Measurements from ENCODE around the gene GHRH. TPM values are rescaled to one million over a fixed set of nuclear protein-coding genes. Genes with fewer than 3 reads are reported as not detected.
A peak's percentile ranks its signal among the peaks of the same experiment; 100 is the strongest.

Gene GHRH
- total and polyA plus RNA-seq, 4 donors = not detected

GRCh38 chr20:37249304-37249703 lies 12.3 kb downstream of the GHRH start:
- 97 to 100% methylated on average over 2 of the region's 2 CpGs for WGBS, 2 donors
- intact Hi-C loops (cut with DNase I) = no loop called here

DNA sequence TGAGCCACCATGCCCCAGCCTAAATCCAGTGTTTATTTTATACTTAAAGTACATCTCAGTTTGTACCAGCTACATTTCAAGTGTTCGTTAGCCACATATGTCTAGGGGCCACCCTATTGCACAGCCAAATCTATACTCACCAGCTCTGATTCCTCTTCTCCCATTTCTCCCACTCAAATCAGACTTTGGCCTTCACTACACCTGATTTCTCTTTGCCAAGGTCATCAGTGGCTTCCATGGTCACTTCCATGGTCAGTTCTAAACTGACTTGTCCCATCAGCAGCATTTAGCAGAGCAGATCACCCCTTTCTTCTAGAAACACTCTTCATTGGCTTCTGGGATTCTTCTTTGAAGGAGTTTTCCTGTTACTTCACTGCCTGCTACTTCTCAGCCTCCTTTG lies 14.1 kb downstream of the GHRH start:
- no peaks in the 10 kb centered on the region for H3K9me3 ChIP-seq (ENCODE audit: control insufficient read depth, low read length)
- ATAC-seq (ENCODE audit: low FRiP score) = no peak
- 87 to 89% methylated on average over 1 of the region's 1 CpG for WGBS, 2 donors
- no peak for DNase-seq
- no peaks in the 10 kb centered on the region for H3K36me3 ChIP-seq (ENCODE audit: control insufficient read depth in 1 of 2, insufficient read depth in 2 of 2, low read length in 1 of 2)
- no peak overlapping the region for H3K27ac ChIP-seq (ENCODE audit: low read depth in 1 of 2, low read length in 2 of 2)
- H3K4me1 ChIP-seq (ENCODE audit: control insufficient read depth in 1 of 2, insufficient read depth in 2 of 2, low read length in 2 of 2) = no peaks in the 10 kb centered on the region
- no peak overlapping the region for H3K4me3 ChIP-seq (ENCODE audit: low read length in 2 of 2)
- intact Hi-C loops (cut with DNase I) = no loop called here
- H3K27me3 ChIP-seq (ENCODE audit: control insufficient read depth in 1 of 2, insufficient read depth in 2 of 2, low read length in 1 of 2) = no peaks in the 10 kb centered on the region

More at GRCh38 chr20:37249304-37249703, 12.3 kb downstream of the GHRH start:
- Histone ChIP-seq H3K9me3 (ENCODE audit: control insufficient read depth, low read length) (no peaks in the 10 kb centered on the region), H3K27ac (ENCODE audit: low read depth in 1 of 2, low read length in 2 of 2) (no peak overlapping the region), H3K4me1 (ENCODE audit: control insufficient read depth in 1 of 2, insufficient read depth in 2 of 2, low read length in 2 of 2) (no peaks in the 10 kb centered on the region), H3K27me3 (ENCODE audit: control insufficient read depth in 1 of 2, insufficient read depth in 2 of 2, low read length in 1 of 2) (no peaks in the 10 kb centered on the region), H3K36me3 (ENCODE audit: control insufficient read depth in 1 of 2, insufficient read depth in 2 of 2, low read length in 1 of 2) (no peaks in the 10 kb centered on the region), H3K4me3 (ENCODE audit: low read length in 2 of 2) (no peak overlapping the region)
- DNase-seq = no peak
- ATAC-seq (ENCODE audit: low FRiP score) = no peak

DNA sequence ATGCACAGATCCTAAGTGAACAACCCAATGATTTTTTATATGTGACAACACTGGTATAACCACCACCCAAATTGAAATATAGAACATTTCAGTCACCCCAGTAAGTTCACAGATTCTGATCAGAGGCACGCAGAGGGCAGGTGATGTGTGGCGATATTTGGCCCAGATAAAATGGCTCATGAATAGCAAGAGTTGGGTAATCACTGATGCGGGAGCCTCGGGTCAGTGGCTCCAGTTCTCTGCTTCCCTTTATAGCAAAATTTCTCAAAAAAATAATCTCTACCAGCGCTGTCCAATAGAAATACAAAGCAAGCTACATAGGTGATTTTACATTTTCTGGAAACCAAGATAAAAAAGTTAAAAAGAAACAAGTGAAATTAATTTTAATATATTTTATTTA lies 14.9 kb downstream of the GHRH start:
- DNase-seq (no peak), ATAC-seq (ENCODE audit: low FRiP score) (no peak)
- no peak overlapping the region for H3K4me3 ChIP-seq (ENCODE audit: low read length in 2 of 2)
- H3K27ac ChIP-seq (ENCODE audit: low read depth in 1 of 2, low read length in 2 of 2) = no peak overlapping the region
- no peaks in the 10 kb centered on the region for H3K27me3 ChIP-seq (ENCODE audit: control insufficient read depth in 1 of 2, insufficient read depth in 2 of 2, low read length in 1 of 2)
- H3K4me1 ChIP-seq (ENCODE audit: control insufficient read depth in 1 of 2, insufficient read depth in 2 of 2, low read length in 2 of 2) = no peaks in the 10 kb centered on the region
- intact Hi-C loops (cut with DNase I) = no loop called here
- no peaks in the 10 kb centered on the region for H3K9me3 ChIP-seq (ENCODE audit: control insufficient read depth, low read length)
- 91 to 94% methylated on average over 5 of the region's 5 CpGs for WGBS, 2 donors
- H3K36me3 ChIP-seq (ENCODE audit: control insufficient read depth in 1 of 2, insufficient read depth in 2 of 2, low read length in 1 of 2) = no peaks in the 10 kb centered on the region

GRCh38 chr20:37245216-37246150 lies 16.1 kb downstream of the GHRH start:
- Histone ChIP-seq H3K27me3 (ENCODE audit: control insufficient read depth in 1 of 2, insufficient read depth in 2 of 2, low read length in 1 of 2) (no peaks in the 10 kb centered on the region), H3K36me3 (ENCODE audit: control insufficient read depth in 1 of 2, insufficient read depth in 2 of 2, low read length in 1 of 2) (peaks cover 0 to under 1% of the 10 kb centered on the region in 2 donors), H3K9me3 (ENCODE audit: control insufficient read depth, low read length) (no peaks in the 10 kb centered on the region), H3K4me3 (ENCODE audit: low read length in 2 of 2) (no peak overlapping the region), H3K27ac (ENCODE audit: low read depth in 1 of 2, low read length in 2 of 2) (no peak overlapping the region), H3K4me1 (ENCODE audit: control insufficient read depth in 1 of 2, insufficient read depth in 2 of 2, low read length in 2 of 2) (no peaks in the 10 kb centered on the region)
- no peak for ATAC-seq (ENCODE audit: low FRiP score)
- DNase-seq = no peak
- WGBS, 2 donors = 85 to 89% methylated on average over 25 of the region's 25 CpGs
- intact Hi-C loops (cut with DNase I) = no loop called here

DNA sequence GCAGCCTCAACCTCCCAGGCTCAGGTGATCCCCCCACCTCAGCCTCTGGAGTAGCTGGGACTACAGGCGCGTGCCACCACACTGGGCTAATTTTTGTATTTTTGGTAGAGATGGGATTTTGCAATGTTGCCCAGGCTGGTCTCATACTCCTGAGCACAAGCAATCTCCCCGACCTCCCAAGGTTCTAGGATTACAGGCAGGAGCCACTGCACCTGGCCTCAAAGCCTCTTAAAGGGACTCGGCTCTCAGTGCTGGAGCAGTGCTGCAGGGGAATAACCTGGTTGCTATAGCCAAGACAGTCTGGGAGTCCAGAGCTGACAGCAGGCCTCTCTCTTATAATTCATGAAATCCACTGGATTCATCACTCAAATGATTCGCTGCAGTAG lies 17.0 kb downstream of the GHRH start:
- Histone ChIP-seq H3K36me3 (ENCODE audit: control insufficient read depth in 1 of 2, insufficient read depth in 2 of 2, low read length in 1 of 2) (peaks cover 2% of the 10 kb centered on the region in 2 donors), H3K9me3 (ENCODE audit: control insufficient read depth, low read length) (no peaks in the 10 kb centered on the region), H3K27me3 (ENCODE audit: control insufficient read depth in 1 of 2, insufficient read depth in 2 of 2, low read length in 1 of 2) (no peaks in the 10 kb centered on the region), H3K27ac (ENCODE audit: low read depth in 1 of 2, low read length in 2 of 2) (no peak overlapping the region), H3K4me1 (ENCODE audit: control insufficient read depth in 1 of 2, insufficient read depth in 2 of 2, low read length in 2 of 2) (no peaks in the 10 kb centered on the region), H3K4me3 (ENCODE audit: low read length in 2 of 2) (no peak overlapping the region)
- DNase-seq (no peak), ATAC-seq (ENCODE audit: low FRiP score) (no peak)
- 85 to 86% methylated on average over 5 of the region's 5 CpGs for WGBS, 2 donors
- intact Hi-C loops (cut with DNase I) = no loop called here

DNA sequence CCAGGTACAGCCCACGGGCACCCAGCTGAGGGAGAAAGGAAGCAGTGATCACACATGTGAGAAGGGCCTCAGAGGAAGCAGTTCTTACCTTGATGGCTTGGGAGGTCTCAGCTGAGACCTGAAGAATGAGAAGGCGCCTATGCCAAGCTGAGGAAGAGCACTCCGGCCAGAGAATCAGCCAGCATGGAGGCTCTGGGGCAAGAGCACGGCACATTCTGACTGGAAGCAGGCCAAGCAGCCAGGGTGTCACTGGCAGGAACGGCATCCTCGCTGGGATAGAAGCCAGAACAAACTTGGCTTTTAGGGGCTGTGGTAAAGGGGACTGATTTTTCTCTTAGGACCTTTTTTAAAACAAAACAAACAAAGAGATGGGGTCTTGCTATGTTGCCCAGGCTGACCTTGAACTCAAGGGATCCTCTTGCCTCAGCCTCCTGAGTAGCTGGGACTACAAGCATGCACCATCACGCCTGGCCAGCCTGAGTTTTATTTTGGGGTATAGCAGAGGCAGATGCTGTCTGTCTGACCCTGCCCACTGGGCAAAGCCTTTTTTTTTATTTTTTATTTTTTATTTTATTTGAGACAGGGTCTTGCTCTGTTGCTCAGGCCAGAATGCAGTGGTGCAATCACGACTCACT lies 17.6 kb downstream of the GHRH start:
- Histone ChIP-seq H3K4me1 (ENCODE audit: control insufficient read depth in 1 of 2, insufficient read depth in 2 of 2, low read length in 2 of 2) (no peaks in the 10 kb centered on the region), H3K9me3 (ENCODE audit: control insufficient read depth, low read length) (no peaks in the 10 kb centered on the region), H3K27me3 (ENCODE audit: control insufficient read depth in 1 of 2, insufficient read depth in 2 of 2, low read length in 1 of 2) (no peaks in the 10 kb centered on the region), H3K27ac (ENCODE audit: low read depth in 1 of 2, low read length in 2 of 2) (peak overlapping the region in 1 of 2 donors; percentile 10), H3K4me3 (ENCODE audit: low read length in 2 of 2) (no peak overlapping the region), H3K36me3 (ENCODE audit: control insufficient read depth in 1 of 2, insufficient read depth in 2 of 2, low read length in 1 of 2) (peaks cover 2% of the 10 kb centered on the region in 2 donors)
- intact Hi-C loops (cut with DNase I) = no loop called here
- WGBS, 2 donors = 31 to 34% methylated on average over 8 of the region's 8 CpGs
- no peak for ATAC-seq (ENCODE audit: low FRiP score)
- peak in 1 of 2 donors; percentile 57 for DNase-seq

- Histone ChIP-seq H3K4me3 (ENCODE audit: low read length in 2 of 2) (no peak overlapping the region), H3K36me3 (ENCODE audit: control insufficient read depth in 1 of 2, insufficient read depth in 2 of 2, low read length in 1 of 2) (peaks cover 2% of the 10 kb centered on the region in 2 donors), H3K4me1 (ENCODE audit: control insufficient read depth in 1 of 2, insufficient read depth in 2 of 2, low read length in 2 of 2) (no peaks in the 10 kb centered on the region), H3K27me3 (ENCODE audit: control insufficient read depth in 1 of 2, insufficient read depth in 2 of 2, low read length in 1 of 2) (no peaks in the 10 kb centered on the region), H3K9me3 (ENCODE audit: control insufficient read depth, low read length) (no peaks in the 10 kb centered on the region), H3K27ac (ENCODE audit: low read depth in 1 of 2, low read length in 2 of 2) (peak overlapping the region in 1 of 2 donors; percentile 10)
- intact Hi-C loops (cut with DNase I) = no loop called here
- DNase-seq = no peak
- 74 to 76% methylated on average over 16 of the region's 16 CpGs for WGBS, 2 donors
- peak; percentile 26 for ATAC-seq (ENCODE audit: low FRiP score)
Observed at GRCh38 chr20:37243076-37243936, 18.3 kb downstream of the GHRH start.

DNA sequence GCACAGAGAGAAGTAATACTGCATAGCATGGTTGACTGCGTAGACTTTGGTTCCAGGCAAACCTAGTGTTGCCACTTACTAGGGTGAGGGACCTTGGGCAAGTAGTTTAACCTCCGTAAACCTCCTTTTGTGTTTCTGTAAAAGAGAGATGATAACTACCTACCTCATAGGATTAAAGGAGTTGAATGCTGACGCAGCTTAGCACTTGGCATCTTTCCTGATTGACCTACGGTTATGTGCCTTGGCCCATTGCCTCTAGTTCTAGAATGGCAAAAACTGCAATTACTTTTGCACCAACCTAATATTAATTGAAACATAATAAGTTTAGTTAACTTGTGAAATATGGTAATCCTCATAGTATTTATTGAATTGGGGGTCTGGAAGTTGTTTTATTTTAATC lies 19.1 kb downstream of the GHRH start:
- Histone ChIP-seq H3K4me3 (ENCODE audit: low read length in 2 of 2) (no peak overlapping the region), H3K36me3 (ENCODE audit: control insufficient read depth in 1 of 2, insufficient read depth in 2 of 2, low read length in 1 of 2) (peaks cover 2% of the 10 kb centered on the region in 2 donors), H3K27ac (ENCODE audit: low read depth in 1 of 2, low read length in 2 of 2) (no peak overlapping the region), H3K9me3 (ENCODE audit: control insufficient read depth, low read length) (no peaks in the 10 kb centered on the region), H3K4me1 (ENCODE audit: control insufficient read depth in 1 of 2, insufficient read depth in 2 of 2, low read length in 2 of 2) (no peaks in the 10 kb centered on the region), H3K27me3 (ENCODE audit: control insufficient read depth in 1 of 2, insufficient read depth in 2 of 2, low read length in 1 of 2) (no peaks in the 10 kb centered on the region)
- no peak for DNase-seq
- intact Hi-C loops (cut with DNase I) = no loop called here
- 59 to 68% methylated on average over 4 of the region's 4 CpGs for WGBS, 2 donors
- no peak for ATAC-seq (ENCODE audit: low FRiP score)

Data from aorta (tissue), 5 donors.